Inflammatory macrophage (primary cell): ENCODE results near the gene LDB1.

Experiments used
- DNase-seq, 2 donors: peaks; one replicate each; pipeline ENCODE4 v3.0.0-alpha.2; 2020 to 2022

The LDB1 gene

DNA sequence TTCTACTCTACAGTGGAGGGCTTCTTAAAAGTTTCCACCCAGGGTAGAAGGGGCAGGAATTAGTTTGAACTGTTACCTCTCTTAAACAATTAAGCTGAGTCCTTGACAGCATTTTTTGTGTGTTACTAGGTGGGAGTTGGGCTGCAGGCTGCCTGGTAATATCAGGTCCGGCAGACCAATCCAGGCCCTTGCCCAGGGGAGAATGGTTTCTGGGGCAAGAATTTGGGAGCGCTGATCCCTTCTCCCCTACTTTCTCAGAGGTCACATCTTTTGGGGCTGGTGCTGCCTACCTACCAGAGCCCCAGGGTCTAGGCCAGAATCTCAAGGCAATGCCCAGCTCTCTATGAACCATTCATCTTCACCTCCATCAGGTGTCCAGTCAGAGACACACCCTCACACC, 14.2 kb upstream of the LDB1 start:
- DNase-seq: no peak

DNA sequence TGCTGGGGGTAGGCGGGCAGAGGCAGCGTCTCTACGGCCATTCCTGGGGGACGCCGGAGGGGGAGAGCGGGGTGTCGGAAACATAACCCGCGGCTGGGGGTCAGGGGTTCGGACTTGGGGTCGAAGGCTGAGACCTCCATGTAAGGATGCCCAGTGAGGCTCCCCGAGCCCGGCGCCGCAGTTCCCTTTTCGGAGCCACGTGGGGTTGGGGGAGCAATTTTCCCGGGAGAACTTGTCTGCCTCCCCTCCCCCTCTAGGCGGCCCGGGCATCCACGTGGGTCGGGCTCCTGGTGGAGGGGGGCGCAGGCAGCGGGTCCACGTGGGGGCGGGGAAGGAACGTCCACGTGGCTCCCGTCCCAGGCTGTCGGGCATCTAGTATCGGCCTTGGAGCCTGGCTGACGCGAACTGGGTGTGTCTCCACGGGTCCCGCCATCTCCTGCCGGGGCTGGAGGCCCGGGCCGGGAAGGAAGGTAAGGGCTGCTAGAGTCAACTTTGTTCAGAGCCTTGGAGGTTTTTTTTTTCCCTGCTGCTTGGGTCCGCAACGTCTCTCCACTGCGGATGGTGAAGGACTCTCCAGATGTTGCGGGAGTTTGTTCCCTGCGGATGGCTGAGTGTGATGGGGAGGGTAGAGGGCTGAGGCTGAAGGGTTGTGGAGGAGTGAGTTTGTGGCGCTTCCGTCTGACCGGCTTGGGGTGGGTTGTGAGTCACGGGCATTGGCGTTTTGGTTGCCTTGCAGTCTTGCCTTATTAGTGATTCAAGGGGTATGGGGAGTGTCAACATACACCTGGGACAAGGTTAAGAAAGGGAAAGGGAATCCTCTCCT, 13.4 kb upstream of the LDB1 start:
- peak; percentile 67 to 81 for DNase-seq

DNA sequence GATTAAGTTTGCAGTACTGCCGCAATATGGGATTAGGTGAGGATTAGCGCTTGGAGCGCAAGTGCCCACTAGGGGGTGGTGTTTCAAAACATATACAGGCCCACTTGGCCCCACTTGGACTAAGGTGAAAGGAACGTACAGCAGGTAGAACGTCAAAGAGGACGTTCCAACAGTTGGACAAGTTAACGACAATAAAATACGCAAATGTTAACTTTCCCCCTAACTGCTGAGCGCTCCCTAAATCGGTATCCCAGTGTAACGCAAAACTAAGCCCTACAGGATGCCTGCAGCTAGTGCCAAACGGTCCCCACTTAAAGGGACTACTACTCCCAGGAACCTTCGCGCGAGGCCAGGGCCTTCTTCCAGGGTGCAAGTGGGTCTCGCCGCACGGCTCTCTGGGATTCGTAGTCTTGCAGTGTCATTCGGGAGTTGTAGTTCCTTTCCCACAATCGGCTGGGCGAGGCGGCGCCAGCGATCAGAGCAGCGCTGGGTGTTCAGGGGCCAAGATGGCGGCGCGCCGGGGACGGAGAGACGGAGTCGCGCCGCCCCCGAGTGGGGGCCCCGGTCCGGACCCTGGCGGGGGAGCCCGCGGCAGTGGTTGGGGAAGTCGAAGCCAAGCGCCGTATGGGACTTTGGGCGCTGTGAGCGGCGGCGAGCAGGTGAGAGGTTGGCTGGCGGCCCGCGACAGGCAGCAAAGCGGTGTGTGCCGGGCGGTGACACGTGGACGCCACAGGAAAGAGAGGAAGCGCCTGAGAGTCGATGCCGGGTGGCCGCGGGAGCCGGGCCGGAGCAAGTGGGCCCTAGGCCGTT, 12.6 kb upstream of the LDB1 start, which contains the start of gene PPRC1:
TSS of gene PPRC1 (plus strand) at position 478 of the 810 bp plus-strand sequence. CDS start at position 507, 29 bp downstream.
- peak; percentile 98 to 99 for DNase-seq

DNA sequence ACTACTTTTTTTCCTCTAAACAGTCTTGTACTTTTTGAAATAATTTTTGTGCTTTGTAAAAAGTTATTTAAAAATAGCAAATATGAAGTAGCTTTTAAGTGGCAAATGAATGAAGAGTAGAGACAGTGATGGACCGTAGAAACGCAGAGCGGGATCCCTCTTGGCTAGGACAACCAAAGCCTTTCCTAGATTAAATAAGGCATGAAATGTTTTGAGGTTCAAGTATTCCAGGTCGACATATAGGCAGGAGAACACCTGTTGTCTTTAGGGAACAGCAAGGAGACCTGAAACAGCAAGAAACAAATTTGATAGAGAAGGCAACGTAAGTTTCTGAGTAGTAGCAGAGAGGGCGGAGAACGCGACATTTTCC, 12.0 kb upstream of the LDB1 start:
- DNase-seq: no peak

DNA sequence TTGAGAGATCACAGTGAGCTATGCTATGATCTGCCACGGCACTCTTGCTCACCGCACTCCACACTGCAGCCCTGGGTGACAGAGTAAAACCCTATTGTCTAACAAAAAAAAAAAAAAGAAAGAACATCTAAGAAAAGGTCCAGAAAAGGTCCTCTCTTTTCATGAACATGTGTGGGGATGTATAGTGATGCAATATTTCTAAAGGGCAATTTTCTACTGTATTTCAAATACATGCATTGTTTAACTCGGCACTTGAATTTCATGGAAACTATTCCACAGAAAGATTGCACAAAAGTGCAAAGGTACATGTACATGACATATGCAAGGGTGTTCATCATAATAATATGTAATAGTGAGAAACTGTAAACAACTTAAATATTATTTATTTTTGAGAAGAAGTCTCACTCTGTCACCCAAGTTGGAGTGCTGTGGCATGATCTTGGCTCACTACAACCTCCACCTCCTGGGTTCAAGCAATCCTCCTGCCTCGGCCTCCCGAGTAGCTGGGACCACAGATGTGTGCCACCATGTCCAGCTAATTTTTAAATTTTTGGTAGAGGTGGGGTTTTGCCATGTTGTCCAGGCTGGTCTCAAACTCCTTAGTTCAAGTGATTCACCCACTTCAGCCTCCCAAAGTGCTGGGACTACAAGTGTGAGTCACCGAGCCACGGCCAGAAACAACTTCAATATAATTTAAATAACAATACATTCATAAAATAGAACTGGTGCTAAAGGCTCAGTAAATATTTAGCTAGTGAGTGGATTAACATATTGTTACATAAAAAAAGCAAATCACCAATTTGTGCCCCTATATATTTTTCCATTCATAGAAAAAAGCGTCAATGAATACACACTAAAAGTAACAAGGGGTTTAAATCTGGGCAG, 11.4 kb upstream of the LDB1 start:
- DNase-seq: no peak

DNA sequence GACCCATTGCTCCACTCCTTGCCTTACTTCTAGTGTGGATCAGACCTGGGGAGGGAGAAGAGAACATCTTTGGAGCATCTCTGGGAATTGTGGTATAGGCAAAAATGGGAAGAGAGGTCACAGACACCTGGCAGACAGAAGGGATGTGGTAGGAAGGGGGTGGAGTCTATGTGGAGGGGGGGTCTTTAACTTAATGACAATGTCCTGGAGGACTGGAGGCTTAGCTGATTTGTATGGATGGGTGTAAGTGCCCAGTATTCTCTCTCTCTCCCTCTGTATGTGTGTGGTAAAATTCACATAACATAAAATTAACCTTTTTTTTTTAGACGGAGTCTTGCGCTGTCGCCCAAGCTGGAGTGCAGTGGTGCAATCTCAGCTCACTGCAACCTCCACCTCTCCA, 3.1 kb upstream of the LDB1 start:
- no peak for DNase-seq

DNA sequence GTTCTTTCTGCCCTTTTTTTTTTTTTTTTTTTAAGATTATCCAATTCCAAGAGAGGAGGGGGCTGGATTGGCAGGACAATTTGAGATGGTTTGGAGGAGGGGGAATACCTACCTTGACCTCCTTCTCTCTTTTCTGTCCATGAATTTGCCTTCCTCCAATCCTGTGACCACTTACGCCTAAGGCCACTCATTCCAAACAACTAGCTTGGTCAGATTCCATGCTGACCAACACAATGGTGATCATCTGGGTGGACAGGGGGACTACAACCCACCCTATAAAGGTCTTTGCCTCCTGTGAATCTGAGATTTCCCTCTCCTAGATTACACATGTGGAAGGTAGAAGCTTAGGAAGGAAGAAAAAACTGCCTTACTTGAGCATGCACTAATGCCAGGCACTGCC, 2.3 kb upstream of the LDB1 start:
- DNase-seq: no peak

DNA sequence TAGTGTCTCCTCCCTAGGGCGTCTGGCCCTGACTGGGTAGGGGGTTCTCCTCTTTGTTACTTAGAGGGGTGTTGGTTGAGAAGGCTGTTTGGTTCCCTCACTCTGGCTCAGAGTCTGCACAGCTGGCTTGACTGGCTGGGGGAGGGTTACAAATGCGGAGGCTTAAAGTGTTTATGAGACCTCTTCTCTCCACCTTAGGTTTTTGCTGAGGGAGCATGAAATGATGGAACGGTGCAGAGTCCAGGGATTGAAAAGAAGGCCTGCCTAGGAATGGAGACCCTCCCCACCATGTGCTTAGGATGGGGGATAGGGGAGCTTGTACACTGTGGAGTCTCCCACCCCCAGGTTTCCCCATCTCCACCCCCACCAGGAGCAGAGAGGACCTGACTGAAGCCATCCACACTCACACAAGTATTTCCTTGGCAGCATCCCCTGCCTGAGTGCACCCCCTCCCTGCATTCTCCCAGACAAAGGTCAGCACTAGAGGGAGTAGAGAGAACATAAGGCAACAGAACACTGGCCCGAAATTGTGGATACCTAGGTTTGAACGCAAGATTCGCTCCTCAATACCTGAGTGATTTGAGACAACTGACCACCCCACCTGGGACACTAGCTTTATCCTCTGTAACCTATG, 1.7 kb upstream of the LDB1 start:
- DNase-seq: no peak

DNA sequence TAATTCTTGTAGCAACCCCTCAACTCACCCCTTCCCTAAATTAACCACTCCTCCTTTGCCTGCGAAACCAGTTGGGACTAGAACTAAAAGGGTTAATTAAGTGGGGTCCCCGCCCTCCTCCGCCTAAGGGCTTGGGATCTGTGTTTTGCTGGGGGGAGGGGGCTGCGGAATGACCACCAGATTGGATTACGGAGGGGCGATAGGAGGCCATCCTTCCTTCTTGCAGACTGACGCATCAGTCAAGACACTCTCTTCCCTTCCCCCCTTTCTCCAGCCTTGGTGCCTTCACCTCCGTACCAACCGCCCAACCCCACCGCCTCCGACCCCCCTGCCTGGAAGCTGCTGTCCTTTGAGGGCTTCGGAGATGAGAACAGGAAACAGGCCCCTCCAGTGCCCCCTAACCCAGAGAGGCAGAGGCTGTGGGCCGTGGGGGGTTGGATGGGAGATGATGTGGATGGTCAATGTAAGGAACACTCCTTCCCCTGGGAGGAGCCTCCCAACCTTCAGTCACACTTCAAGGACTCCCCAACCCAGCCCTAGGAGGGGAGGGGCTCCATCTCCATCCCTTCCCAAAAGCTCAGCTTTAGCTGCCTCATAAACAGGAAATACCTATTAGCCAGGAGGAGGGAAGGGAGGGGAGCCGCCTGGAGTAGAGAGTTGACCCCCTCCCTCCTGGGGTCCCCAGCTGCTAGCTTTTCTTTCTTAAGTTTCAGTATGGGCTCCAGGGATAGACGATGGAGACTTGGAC, 997 bp upstream of the LDB1 start:
- peak in 1 of 2 donors; percentile 8 for DNase-seq

DNA sequence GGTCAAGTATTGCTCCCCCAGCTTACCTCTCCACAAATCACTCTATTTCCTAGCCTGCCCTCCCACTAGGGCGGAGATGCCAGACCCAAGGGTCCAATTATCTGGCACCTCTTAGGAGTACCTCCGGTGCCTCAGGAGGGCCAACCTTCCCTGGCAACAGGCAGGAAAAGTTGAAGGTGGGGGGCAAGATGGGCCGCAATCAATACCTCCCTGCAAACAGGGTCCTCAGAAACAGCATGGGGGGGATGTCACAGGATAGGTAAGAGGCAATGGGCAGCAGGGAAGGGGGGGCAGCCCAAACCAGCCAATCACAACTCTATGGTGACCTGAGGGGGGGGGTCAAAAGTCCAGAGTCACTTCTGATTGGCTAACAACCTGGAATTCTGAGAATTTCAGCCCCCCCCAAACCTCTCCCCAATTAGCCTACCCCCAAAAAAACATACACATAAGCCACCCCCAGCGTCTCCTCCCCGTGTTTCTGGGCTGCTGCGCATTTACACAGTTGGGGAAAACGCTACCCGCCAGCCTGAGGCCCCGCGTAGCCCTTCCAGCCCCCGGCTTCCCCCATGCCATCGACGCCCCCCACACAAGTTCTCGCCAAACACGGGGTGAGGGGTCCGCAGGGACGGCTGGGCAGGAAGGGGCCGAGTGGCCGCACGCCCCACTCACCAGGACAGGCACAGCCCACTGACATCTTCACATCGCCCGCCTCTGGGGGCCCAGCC, 589 bp downstream of the LDB1 start:
- peak; percentile 47 to 55 for DNase-seq

DNA sequence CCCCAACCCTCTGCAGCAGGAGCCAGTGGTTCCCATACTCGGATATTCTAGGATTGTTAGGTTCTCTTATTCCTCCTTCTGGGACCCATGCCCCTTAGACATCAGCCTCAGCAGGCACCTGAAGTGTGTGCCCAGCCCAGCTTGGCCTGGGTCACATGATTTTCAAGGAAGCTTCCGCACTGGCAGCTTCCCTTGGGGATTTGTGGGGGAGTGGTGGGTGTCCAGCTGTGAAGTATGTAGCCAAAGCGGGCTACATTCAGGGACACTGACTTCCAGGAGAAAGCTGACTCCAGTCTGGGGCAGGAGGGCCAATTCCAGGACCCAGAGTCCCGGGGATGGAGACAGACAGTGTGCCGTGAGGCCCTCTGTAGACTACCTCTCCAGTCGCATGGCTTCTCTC, 1.3 kb downstream of the LDB1 start:
- peak; percentile 26 to 59 for DNase-seq

DNA sequence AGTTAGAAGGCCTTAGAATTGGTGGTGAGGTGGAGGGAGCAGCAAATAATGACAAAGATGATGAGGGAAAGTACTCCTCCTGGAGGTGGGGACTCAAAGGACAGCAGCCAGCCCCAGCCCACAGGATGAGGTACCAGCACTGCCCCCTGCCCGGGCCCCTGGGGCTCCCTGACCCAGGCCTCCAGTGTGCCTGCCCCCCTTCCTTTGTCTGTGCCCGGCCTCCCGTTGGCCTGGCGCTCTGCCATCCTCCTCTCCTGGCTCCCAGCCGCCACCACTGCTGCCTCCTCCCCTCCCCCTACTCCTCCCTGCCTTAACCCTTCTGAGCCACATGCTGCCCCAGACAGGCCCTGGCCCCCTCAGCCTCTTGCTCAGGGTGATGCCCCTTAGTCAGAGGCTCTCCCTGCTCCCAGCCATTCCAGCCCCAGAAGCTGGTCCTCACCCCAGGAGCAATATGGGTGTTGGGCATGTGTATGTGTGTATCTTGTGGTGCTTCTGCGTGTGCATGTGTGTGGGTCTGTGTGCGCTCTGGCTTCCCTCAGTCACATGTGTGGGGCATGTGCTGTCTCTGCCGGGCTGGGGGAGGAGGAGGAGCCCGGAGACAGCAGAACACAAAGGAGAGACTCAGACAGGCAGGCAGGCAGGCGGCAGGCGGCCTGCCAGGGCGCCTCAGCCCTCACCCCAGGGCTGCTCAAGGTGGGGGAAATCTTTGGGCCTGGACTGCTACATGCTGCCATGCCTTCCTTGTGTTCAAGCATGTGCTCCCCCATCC, 2.6 kb downstream of the LDB1 start:
- DNase-seq: peak; percentile 50 to 64

DNA sequence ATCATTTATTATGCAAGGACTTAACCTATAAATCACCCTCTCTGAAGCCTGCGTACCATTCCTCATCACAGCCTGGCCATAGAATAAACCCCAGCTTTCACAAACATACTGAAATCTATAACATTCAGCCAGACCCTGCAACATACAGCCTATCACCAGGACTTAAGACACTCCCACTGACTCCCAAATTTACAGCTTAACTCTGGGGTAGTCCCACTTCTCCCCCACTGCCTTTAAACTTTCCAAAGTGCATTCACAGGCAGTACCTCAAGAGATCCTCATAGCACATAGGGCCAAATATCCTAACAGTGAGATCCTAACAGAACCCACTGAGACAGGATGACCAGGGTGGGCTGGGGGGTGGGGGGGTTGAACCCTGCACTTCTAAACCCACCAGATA, 3.5 kb downstream of the LDB1 start:
- no peak for DNase-seq

DNA sequence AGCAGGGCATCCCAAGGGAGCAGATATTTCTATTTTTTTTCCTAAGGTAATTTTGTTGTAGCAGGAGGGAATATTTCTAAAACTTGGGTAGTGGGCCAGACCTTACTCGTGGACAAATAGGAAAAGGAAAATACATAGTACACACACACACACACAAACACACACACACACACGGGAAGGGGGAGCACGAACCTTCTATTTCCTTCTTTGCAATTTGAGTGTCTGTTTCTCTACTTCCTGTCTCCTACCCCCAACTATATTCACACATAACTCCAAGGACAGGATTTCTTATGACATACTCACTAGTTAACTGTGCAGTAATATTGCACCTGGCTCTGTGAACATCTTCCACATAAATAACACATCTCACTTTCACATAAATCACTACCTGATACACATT, 4.4 kb downstream of the LDB1 start:
- DNase-seq: peak; percentile 9 to 13

DNA sequence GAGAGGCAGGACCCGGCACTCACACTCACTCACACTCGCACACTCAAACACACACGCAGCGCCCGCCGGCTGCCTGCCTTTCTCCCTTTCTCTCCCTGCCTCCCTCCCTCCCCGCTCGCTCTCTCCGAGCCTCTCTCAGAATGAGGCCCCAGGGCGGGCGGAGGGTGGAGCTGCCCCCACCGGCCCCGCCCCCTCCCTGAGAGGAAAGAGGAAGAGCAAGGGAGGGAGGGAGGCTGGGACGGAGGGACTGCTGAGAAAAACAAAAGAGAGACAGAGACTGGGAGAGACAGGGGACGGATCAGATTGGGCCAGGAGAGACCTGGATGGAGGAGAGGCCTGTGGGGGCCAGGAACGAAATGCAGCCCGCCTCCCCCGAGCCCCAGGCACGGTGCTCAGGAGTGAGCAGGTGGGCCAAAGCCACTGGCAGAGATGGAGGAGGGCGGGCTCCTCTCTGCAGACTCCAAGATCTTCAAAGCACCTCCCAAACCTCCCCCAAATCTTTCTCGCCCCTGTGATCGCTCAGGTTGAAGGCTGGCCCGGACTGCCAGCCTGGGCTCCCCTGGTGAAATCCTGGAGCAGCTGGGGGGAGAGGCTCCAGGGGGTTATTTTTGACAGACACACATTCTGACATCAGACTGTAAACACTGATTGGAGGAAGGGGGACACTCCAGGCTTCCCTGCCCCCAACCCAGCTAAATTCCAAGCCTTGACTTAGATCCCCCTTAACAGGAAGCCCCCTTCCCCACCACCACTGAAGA, 5.1 kb downstream of the LDB1 start:
- peak; percentile 81 to 85 for DNase-seq

DNA sequence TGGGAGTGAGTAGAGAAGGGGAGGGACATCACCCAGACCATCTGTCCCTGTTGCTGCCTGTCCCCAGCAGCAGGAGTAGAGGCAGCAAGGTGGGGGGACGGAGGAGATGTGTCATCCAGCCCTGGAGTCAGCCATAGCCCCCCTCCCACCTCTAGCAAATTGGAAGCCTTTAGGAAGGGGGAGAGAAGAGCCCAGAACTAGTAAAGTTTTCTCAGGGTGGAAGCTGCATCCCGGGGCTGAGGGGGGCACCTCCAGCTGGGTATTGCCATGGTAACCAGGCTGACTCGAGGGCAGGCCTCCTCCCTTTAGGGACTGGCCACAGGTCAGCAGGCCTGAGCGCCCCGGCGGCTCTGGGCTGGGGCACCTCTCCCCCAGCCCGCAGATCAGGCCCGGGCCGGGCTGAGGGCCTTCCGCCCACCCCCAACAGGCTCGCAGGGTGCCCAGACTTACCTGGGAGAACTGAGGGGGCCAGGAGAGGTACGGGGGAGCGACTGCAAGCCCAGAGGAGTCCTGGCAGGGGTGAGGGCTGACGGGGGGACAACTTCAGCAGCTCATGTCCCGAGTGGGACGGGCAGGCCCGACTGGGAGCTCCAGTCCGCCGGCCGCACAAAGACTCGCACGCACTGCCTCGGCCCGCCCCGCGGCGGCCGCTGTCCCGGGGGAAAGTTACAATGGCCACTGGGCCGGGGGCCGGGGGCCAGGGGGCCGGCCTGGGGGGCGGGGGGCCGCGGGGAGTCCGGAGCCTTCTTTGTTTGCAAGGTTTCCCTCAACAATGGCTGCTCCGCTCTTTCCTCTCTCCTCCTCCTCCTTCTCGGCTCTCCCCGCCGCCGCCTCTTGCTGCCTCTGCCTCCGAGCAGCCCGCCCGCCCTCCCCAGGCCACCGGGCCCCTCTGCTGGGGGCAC, 6.0 kb downstream of the LDB1 start:
- peak in 1 of 2 donors; percentile 5 for DNase-seq

DNA sequence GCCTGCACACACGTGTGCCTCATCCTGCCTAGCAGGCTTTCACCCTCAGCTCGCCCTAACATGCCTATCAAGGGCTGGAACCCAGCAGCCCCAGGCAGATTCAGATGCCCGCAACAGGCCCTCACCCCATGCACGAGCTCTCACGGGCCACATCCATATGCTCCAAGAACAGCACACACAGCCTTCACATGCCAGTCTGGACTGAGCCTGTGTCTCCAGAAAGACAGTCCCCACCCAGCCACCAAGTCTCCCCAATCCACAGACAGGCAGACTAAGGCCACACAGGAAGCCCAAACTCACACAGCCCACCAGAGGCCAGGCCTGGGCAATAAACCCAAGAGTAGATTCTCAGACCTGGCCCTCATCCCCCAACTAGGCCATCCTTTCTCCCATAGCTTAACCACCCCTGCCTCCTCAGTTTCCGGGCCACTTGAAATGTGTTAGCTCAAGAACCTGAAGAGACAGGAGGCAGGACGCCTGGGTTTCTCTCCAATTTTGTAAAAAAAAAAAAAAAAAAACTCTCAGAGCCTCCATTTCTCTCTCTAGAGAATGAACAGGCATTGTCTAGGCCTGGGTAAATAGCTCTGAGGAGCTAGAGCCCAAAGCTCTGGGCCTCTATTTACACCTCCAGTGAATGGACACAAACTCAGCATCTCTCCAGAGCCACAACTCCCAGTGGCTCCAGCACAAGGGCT, 6.8 kb downstream of the LDB1 start:
- no peak for DNase-seq
